A673 (cell line): ENCODE results near the gene FABP3.
A peak's percentile ranks its signal among the peaks of the same experiment; 100 is the strongest.

ENCODE experiments used
- CTCF ChIP-seq: fragments of 300-800, 200-600 bp; sonication (generic); conservative IDR thresholded peaks from 2 replicates; pipeline ENCODE4 v1.5.1; 2017; ENCODE audit warnings: low read depth, mild to moderate bottlenecking, antibody characterized with exemption, low read length, moderate library complexity, mixed read lengths
- EZH2 ChIP-seq: fragments of 200-600 bp; sonication (generic); IDR thresholded peaks from 2 replicates; pipeline ENCODE4 v1.6.1; 2017; ENCODE audit warnings: borderline replicate concordance, low read depth, mild to moderate bottlenecking, mixed read lengths, antibody characterized with exemption, low read length; ENCODE audit not compliant: poor library complexity, severe bottlenecking

DNA sequence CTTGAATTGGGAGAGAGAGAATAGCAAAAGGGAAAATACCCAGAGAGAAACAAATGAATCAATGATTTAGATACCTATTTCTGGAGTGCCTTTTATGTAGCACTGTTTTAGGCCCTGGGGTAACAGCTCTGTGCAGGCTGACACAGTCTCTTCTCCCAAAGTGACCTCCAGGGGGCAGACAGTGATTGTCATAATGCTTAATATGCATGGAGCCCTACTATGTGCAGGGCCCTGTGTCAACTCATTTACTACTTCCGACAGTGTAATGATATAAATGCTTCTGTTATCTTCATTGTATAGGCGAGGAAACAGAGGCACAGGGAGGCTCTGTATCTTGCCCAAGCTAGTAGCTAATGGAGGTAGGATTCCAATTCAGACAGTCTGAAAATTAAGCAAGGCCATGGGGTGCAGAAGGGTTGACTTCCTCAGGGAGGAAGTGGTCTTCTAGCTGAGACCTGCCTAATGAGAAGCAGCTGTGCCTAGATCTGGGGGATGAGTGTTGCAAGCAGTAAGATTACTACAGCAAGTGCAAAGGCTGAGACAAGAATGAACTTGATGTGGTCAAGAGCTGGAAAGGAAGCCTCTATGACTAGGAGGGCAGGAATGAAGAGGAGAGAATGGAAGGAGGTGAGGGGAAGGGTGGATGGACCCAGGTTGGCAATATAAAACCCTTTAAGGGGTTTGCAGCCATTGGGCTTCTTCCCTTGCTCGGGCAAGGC lies 23.9 kb upstream of the FABP3 start:
- TF ChIP-seq CTCF (peak; percentile 48), EZH2 (no peak)
